ENCODE measurements around the gene SMARCAD1.
"Not testable (repeated sequence)": the region's sequence is repeated elsewhere in the genome, so short reads cannot be mapped to it uniquely, and the experiment has no call there.

The SMARCAD1 gene

GRCh38 chr4:94336791-94337190, 129.1 kb downstream of the SMARCAD1 start:
- H3K9ac ChIP-seq (ENCODE audit: low read depth, low read length, poor library complexity); H3K18ac ChIP-seq (ENCODE audit: low read length); H3K4me2 ChIP-seq (ENCODE audit: insufficient read depth, low read length, poor library complexity, severe bottlenecking); H3K4me1 ChIP-seq (ENCODE audit: control insufficient read depth in 2 of 2, insufficient read depth in 1 of 2, low read depth in 1 of 2, low read length in 2 of 2); H4K91ac ChIP-seq (ENCODE audit: low read depth, low read length, poor library complexity); H3K79me1 ChIP-seq (ENCODE audit: low read depth, low read length); H3K9me3 ChIP-seq (replicated peaks in 1 of 2; ENCODE audit: control insufficient read depth in 2 of 2, insufficient read depth in 1 of 2, low read depth in 1 of 2, low read length in 2 of 2); H3K27ac ChIP-seq (replicated peaks; ENCODE audit: low read length); DNase-seq (ENCODE audit: low spot score); H2AFZ ChIP-seq (ENCODE audit: low read length); H2AK5ac ChIP-seq (ENCODE audit: low read depth, low read length); H2BK15ac ChIP-seq (ENCODE audit: low read length); H2BK5ac ChIP-seq (ENCODE audit: low read length); H2BK120ac ChIP-seq (ENCODE audit: low read depth, low read length); H3K23ac ChIP-seq (ENCODE audit: low read depth, low read length, poor library complexity); H2BK12ac ChIP-seq (ENCODE audit: low read length); H3K4me3 ChIP-seq (ENCODE audit: low read length in 2 of 2); H3K14ac ChIP-seq (ENCODE audit: low read length); H4K8ac ChIP-seq (ENCODE audit: low read depth, low read length); H3K27me3 ChIP-seq (ENCODE audit: control insufficient read depth in 3 of 3, insufficient read depth in 3 of 3, low read depth in 1 of 3, low read length in 3 of 3); H3K4ac ChIP-seq (ENCODE audit: low read length); H3K36me3 ChIP-seq (replicated peaks in 1 of 2; ENCODE audit: control insufficient read depth in 2 of 2, insufficient read depth in 2 of 2, low read length in 2 of 2): not testable (repeated sequence)
- whole genome bisulfite sequencing, 2 donors (ENCODE audit: extremely low coverage in 2 of 2, insufficient read length in 2 of 2, insufficient replicate concordance in 1 of 2), result 100% methylated on average over 3 of the region's 5 CpGs; no CpG with 5 or more reads in 1 of the 2 donors

GRCh38 chr4:94338681-94339351, 131.2 kb downstream of the SMARCAD1 start:
- no peak overlapping the region for H3K27ac ChIP-seq (replicated peaks; ENCODE audit: low read length)
- no peak overlapping the region for H4K8ac ChIP-seq (ENCODE audit: low read depth, low read length)
- no peak overlapping the region for H4K91ac ChIP-seq (ENCODE audit: low read depth, low read length, poor library complexity)
- H3K9ac ChIP-seq (ENCODE audit: low read depth, low read length, poor library complexity), result no peak overlapping the region
- H3K79me1 ChIP-seq (ENCODE audit: low read depth, low read length), result no peaks in the 10 kb centered on the region
- no peaks in the 10 kb centered on the region for H3K27me3 ChIP-seq (ENCODE audit: control insufficient read depth in 3 of 3, insufficient read depth in 3 of 3, low read depth in 1 of 3, low read length in 3 of 3)
- no peaks in the 10 kb centered on the region for H3K36me3 ChIP-seq (replicated peaks in 1 of 2; ENCODE audit: control insufficient read depth in 2 of 2, insufficient read depth in 2 of 2, low read length in 2 of 2)
- no peak overlapping the region for H2AFZ ChIP-seq (ENCODE audit: low read length)
- no peak overlapping the region for H2AK5ac ChIP-seq (ENCODE audit: low read depth, low read length)
- WGBS, 2 donors (ENCODE audit: extremely low coverage in 2 of 2, insufficient read length in 2 of 2, insufficient replicate concordance in 1 of 2), result no CpG with 5 or more reads among the region's 4 CpGs
- DNase-seq (ENCODE audit: low spot score), result no peak
- no peaks in the 10 kb centered on the region for H3K4me1 ChIP-seq (ENCODE audit: control insufficient read depth in 2 of 2, insufficient read depth in 1 of 2, low read depth in 1 of 2, low read length in 2 of 2)
- no peak overlapping the region for H3K23ac ChIP-seq (ENCODE audit: low read depth, low read length, poor library complexity)
- no peak overlapping the region for H2BK120ac ChIP-seq (ENCODE audit: low read depth, low read length)
- no peaks in the 10 kb centered on the region for H3K9me3 ChIP-seq (replicated peaks in 1 of 2; ENCODE audit: control insufficient read depth in 2 of 2, insufficient read depth in 1 of 2, low read depth in 1 of 2, low read length in 2 of 2)
- no peak overlapping the region for H3K4me2 ChIP-seq (ENCODE audit: insufficient read depth, low read length, poor library complexity, severe bottlenecking)
- no peak overlapping the region for H3K18ac ChIP-seq (ENCODE audit: low read length)
- H2BK12ac ChIP-seq (ENCODE audit: low read length), result no peak overlapping the region
- no peak overlapping the region for H3K14ac ChIP-seq (ENCODE audit: low read length)
- H3K4ac ChIP-seq (ENCODE audit: low read length), result no peak overlapping the region
- no peak overlapping the region for H2BK15ac ChIP-seq (ENCODE audit: low read length)
- H2BK5ac ChIP-seq (ENCODE audit: low read length), result no peak overlapping the region
- no peak overlapping the region for H3K4me3 ChIP-seq (ENCODE audit: low read length in 2 of 2)

- H2BK120ac ChIP-seq (ENCODE audit: low read depth, low read length), result no peak overlapping the region
- H3K18ac ChIP-seq (ENCODE audit: low read length), result no peak overlapping the region
- H3K36me3 ChIP-seq (replicated peaks in 1 of 2; ENCODE audit: control insufficient read depth in 2 of 2, insufficient read depth in 2 of 2, low read length in 2 of 2), result no peaks in the 10 kb centered on the region
- H4K8ac ChIP-seq (ENCODE audit: low read depth, low read length), result no peak overlapping the region
- no peak overlapping the region for H4K91ac ChIP-seq (ENCODE audit: low read depth, low read length, poor library complexity)
- H2BK15ac ChIP-seq (ENCODE audit: low read length), result no peak overlapping the region
- H2BK12ac ChIP-seq (ENCODE audit: low read length), result no peak overlapping the region
- no peak for DNase-seq (ENCODE audit: low spot score)
- no peak overlapping the region for H3K14ac ChIP-seq (ENCODE audit: low read length)
- no peak overlapping the region for H3K27ac ChIP-seq (replicated peaks; ENCODE audit: low read length)
- H3K27me3 ChIP-seq (ENCODE audit: control insufficient read depth in 3 of 3, insufficient read depth in 3 of 3, low read depth in 1 of 3, low read length in 3 of 3), result no peaks in the 10 kb centered on the region
- no peak overlapping the region for H3K4me3 ChIP-seq (ENCODE audit: low read length in 2 of 2)
- no peak overlapping the region for H3K4me2 ChIP-seq (ENCODE audit: insufficient read depth, low read length, poor library complexity, severe bottlenecking)
- H3K9me3 ChIP-seq (replicated peaks in 1 of 2; ENCODE audit: control insufficient read depth in 2 of 2, insufficient read depth in 1 of 2, low read depth in 1 of 2, low read length in 2 of 2), result no peaks in the 10 kb centered on the region
- H2AFZ ChIP-seq (ENCODE audit: low read length), result no peak overlapping the region
- H2BK5ac ChIP-seq (ENCODE audit: low read length), result no peak overlapping the region
- H2AK5ac ChIP-seq (ENCODE audit: low read depth, low read length), result no peak overlapping the region
- no CpG with 5 or more reads among the region's 9 CpGs for WGBS, 2 donors (ENCODE audit: extremely low coverage in 2 of 2, insufficient read length in 2 of 2, insufficient replicate concordance in 1 of 2)
- H3K79me1 ChIP-seq (ENCODE audit: low read depth, low read length), result no peaks in the 10 kb centered on the region
- H3K4me1 ChIP-seq (ENCODE audit: control insufficient read depth in 2 of 2, insufficient read depth in 1 of 2, low read depth in 1 of 2, low read length in 2 of 2), result no peaks in the 10 kb centered on the region
- no peak overlapping the region for H3K9ac ChIP-seq (ENCODE audit: low read depth, low read length, poor library complexity)
- no peak overlapping the region for H3K4ac ChIP-seq (ENCODE audit: low read length)
- H3K23ac ChIP-seq (ENCODE audit: low read depth, low read length, poor library complexity), result no peak overlapping the region
Observed at GRCh38 chr4:94339779-94340178, 132.1 kb downstream of the SMARCAD1 start.

All from neuronal stem cell (in vitro differentiated cells).